Keratinocyte (primary cell): ENCODE results near the gene ASB10. TPM values are rescaled to one million over a fixed set of nuclear protein-coding genes. Genes with fewer than 3 reads are reported as not detected.

ENCODE experiments used
- DNase-seq: peaks from one replicate; pipeline ENCODE4 v3.0.0-alpha.2; 2011; ENCODE audit warnings: low read depth, missing footprints, low spot score
- FAIRE-seq: peaks from 2 replicates; lab custom pipeline; 2011; peaks lifted over from hg19 to GRCh38; lab: Jason Lieb, UNC
- H2AFZ ChIP-seq: 2 replicates; pipeline ENCODE4 v1.6.0; 2012; ENCODE audit warnings: low read length, control low read depth, inconsistent platforms; ENCODE audit not compliant: control insufficient read depth
- H3K27ac ChIP-seq: 2 replicates; pipeline ENCODE4 v1.5.1; 2011; ENCODE audit warnings: low read length; ENCODE audit not compliant: control insufficient read depth, insufficient read depth
- H3K27me3 ChIP-seq: 3 replicates; pipeline ENCODE4 v1.6.0; 2011; ENCODE audit warnings: low read length; ENCODE audit not compliant: control insufficient read depth, insufficient read depth; ENCODE audit errors: extremely low read depth
- H3K36me3 ChIP-seq, 2 experiments: 2 replicates in 1 of 2; 3 replicates in 1 of 2; pipeline ENCODE4 v1.5.1; 2011; ENCODE audit warnings: low read length in 2 of 2, mild to moderate bottlenecking in 1 of 2; ENCODE audit not compliant: control insufficient read depth in 2 of 2, insufficient read depth in 2 of 2; ENCODE audit errors: extremely low read depth in 1 of 2
- H3K4me1 ChIP-seq: 3 replicates; pipeline ENCODE4 v1.5.1; 2011; ENCODE audit warnings: low read length; ENCODE audit not compliant: control insufficient read depth, insufficient read depth; ENCODE audit errors: extremely low read depth
- H3K4me2 ChIP-seq: 3 replicates; pipeline ENCODE4 v1.6.0; 2011; ENCODE audit warnings: low read depth, low read length; ENCODE audit not compliant: control insufficient read depth, insufficient read depth; ENCODE audit errors: extremely low read depth
- H3K4me3 ChIP-seq, 3 experiments: fragments of 200-600 bp in 1 of 3; sonication (generic) in 1 of 3; 2 replicates in 2 of 3; 3 replicates in 1 of 3; pipeline ENCODE4 v1.5.1; 2011 to 2016; ENCODE audit warnings: low read length in 3 of 3, mild to moderate bottlenecking in 3 of 3, control low read depth in 2 of 3, inconsistent platforms in 1 of 3, low read depth in 1 of 3, mixed read lengths in 1 of 3, mixed run types in 1 of 3, moderate library complexity in 1 of 3; ENCODE audit not compliant: control insufficient read depth in 2 of 3, insufficient read depth in 2 of 3; ENCODE audit errors: extremely low read depth in 1 of 3
- H3K79me2 ChIP-seq: 2 replicates; pipeline ENCODE4 v1.6.0; 2012; ENCODE audit warnings: low read length; ENCODE audit not compliant: control insufficient read depth, insufficient read depth
- H3K9ac ChIP-seq: 3 replicates; pipeline ENCODE4 v1.6.0; 2011; ENCODE audit warnings: low read length; ENCODE audit not compliant: control insufficient read depth, insufficient read depth; ENCODE audit errors: extremely low read depth
- H3K9me1 ChIP-seq: 3 replicates; pipeline ENCODE4 v1.6.0; 2011; ENCODE audit warnings: low read length; ENCODE audit not compliant: control insufficient read depth, insufficient read depth; ENCODE audit errors: extremely low read depth
- H3K9me3 ChIP-seq: 2 replicates; pipeline ENCODE4 v1.5.1; 2012; ENCODE audit warnings: low read depth, low read length; ENCODE audit not compliant: control insufficient read depth
- H4K20me1 ChIP-seq: 3 replicates; pipeline ENCODE4 v1.6.0; 2011; ENCODE audit warnings: low read length; ENCODE audit not compliant: control insufficient read depth, insufficient read depth; ENCODE audit errors: extremely low read depth
- CTCF ChIP-seq, 3 experiments: IDR thresholded peaks in 1 of 3; conservative IDR thresholded peaks in 1 of 3; optimal IDR thresholded peaks in 1 of 3; 2 replicates in 2 of 3; 3 replicates in 1 of 3; pipeline versions ENCODE3 to v1.5.1; 2011; ENCODE audit warnings: low read length in 3 of 3, mild to moderate bottlenecking in 3 of 3, moderate library complexity in 2 of 3, control low read depth in 1 of 3, inconsistent platforms in 1 of 3; ENCODE audit not compliant: insufficient read depth in 2 of 3; ENCODE audit errors: extremely low read depth in 1 of 3
- EZH2 ChIP-seq: IDR thresholded peaks from one replicate; pipeline ENCODE4 v1.6.1; 2012; ENCODE audit warnings: inconsistent platforms, mild to moderate bottlenecking, low read length, moderate library complexity
- dilution Hi-C: fragments of 300-500 bp; cut with MboI; formaldehyde crosslinking; loops from one replicate; pipeline ENCODE4 v1.7.0; 2020; ENCODE audit warnings: low sequenced_read_pairs; ENCODE audit not compliant: extremely low pct_ligation_motif_present
- polyA plus RNA-seq, 5 experiments: library from polyadenylated mRNA; depleted of rRNA in 3 of 5; stranded (reverse) in 3 of 5; stranded (forward) in 1 of 5; unstranded in 1 of 5; fragments of >200 nt; gene quantifications; 1 replicate in 1 of 5; 2 replicates in 3 of 5; 3 replicates in 1 of 5; pipeline versions ENCODE4 v1.2.1 to v1.2.3, GENCODE V29; 2011 to 2012; ENCODE audit warnings: missing spikeins in 2 of 5, low read depth in 1 of 5, low replicate concordance in 1 of 5

The ASB10 gene
- polyA plus RNA-seq, 1 donor (not counting 4 experiments of a cell fraction or from before 2014, with no cell fraction given), result not detected

- H3K9me3 ChIP-seq, result no peaks in the 10 kb centered on the region
- dilution Hi-C loops, result no loop called here
- H4K20me1 ChIP-seq, result no peaks in the 10 kb centered on the region
- H3K27ac ChIP-seq, result no peak overlapping the region
- FAIRE-seq, result no peak
- no peak overlapping the region for H3K4me2 ChIP-seq
- no peak for TF ChIP-seq EZH2
- TF ChIP-seq CTCF (optimal IDR thresholded peaks at IDR 0.05 in 1 of 3, IDR thresholded peaks at IDR 0.05 in 1 of 3, conservative IDR thresholded peaks at IDR 0.05 in 1 of 3; ENCODE audit: extremely low read depth in 1 of 3, insufficient read depth in 2 of 3, low read length in 3 of 3), result no peak
- H3K36me3 ChIP-seq, result no peaks in the 10 kb centered on the region
- no peak overlapping the region for H3K9ac ChIP-seq
- H2AFZ ChIP-seq, result no peak overlapping the region
- no peaks in the 10 kb centered on the region for H3K4me1 ChIP-seq
- H3K9me1 ChIP-seq, result no peaks in the 10 kb centered on the region
- no peak for DNase-seq
- peaks cover 19% of the 10 kb centered on the region for H3K27me3 ChIP-seq
- no peak overlapping the region for H3K4me3 ChIP-seq
- H3K79me2 ChIP-seq, result no peaks in the 10 kb centered on the region
Measured at GRCh38 chr7:151179287-151179860, 7.7 kb downstream of the ASB10 start.

- H3K9me3 ChIP-seq, result no peaks in the 10 kb centered on the region
- H3K4me1 ChIP-seq, result no peaks in the 10 kb centered on the region
- peaks cover 20% of the 10 kb centered on the region for H3K27me3 ChIP-seq
- no peaks in the 10 kb centered on the region for H4K20me1 ChIP-seq
- no peaks in the 10 kb centered on the region for H3K9me1 ChIP-seq
- DNase-seq (no peak), FAIRE-seq (no peak)
- H2AFZ ChIP-seq, result no peak overlapping the region
- no peak overlapping the region for H3K4me3 ChIP-seq
- H3K27ac ChIP-seq, result no peak overlapping the region
- no peaks in the 10 kb centered on the region for H3K79me2 ChIP-seq
- no peak overlapping the region for H3K9ac ChIP-seq
- TF ChIP-seq CTCF (optimal IDR thresholded peaks at IDR 0.05 in 1 of 3, IDR thresholded peaks at IDR 0.05 in 1 of 3, conservative IDR thresholded peaks at IDR 0.05 in 1 of 3; ENCODE audit: extremely low read depth in 1 of 3, insufficient read depth in 2 of 3, low read length in 3 of 3), result no peak
- TF ChIP-seq EZH2, result no peak
- dilution Hi-C loops, result no loop called here
- no peak overlapping the region for H3K4me2 ChIP-seq
- no peaks in the 10 kb centered on the region for H3K36me3 ChIP-seq
Measured at GRCh38 chr7:151178831-151179230, 8.2 kb downstream of the ASB10 start.
